Ishikawa (cell line): ENCODE data around the gene WSCD2.

Source experiments
- CEBPB ChIP-seq: IDR thresholded peaks from 2 replicates; pipeline ENCODE4 v1.6.1; 2012
- CREB1 ChIP-seq: IDR thresholded peaks from 2 replicates; pipeline ENCODE4 v1.6.1; 2012; ENCODE audit warnings: low read depth
- EP300 ChIP-seq: IDR thresholded peaks from 2 replicates; pipeline ENCODE4 v1.6.1; 2012; ENCODE audit warnings: borderline replicate concordance
- FOXM1 ChIP-seq: IDR thresholded peaks from 2 replicates; pipeline ENCODE4 v1.6.1; 2012; ENCODE audit warnings: low read depth, borderline replicate concordance
- NFIC ChIP-seq: IDR thresholded peaks from 2 replicates; pipeline ENCODE4 v1.6.1; 2012
- RAD21 ChIP-seq: IDR thresholded peaks from 2 replicates; pipeline ENCODE4 v1.6.1; 2012; ENCODE audit warnings: low read depth
- TAF1 ChIP-seq: IDR thresholded peaks from 2 replicates; pipeline ENCODE4 v1.6.1; 2012; ENCODE audit warnings: low read depth, mild to moderate bottlenecking
- TCF12 ChIP-seq: IDR thresholded peaks from 2 replicates; pipeline ENCODE4 v1.6.1; 2012; ENCODE audit warnings: low read depth
- TEAD4 ChIP-seq: IDR thresholded peaks from 2 replicates; pipeline ENCODE4 v1.6.1; 2012
- YY1 ChIP-seq: IDR thresholded peaks from 2 replicates; pipeline ENCODE4 v1.6.1; 2012; ENCODE audit warnings: low read depth
- ZBTB7A ChIP-seq: IDR thresholded peaks from 2 replicates; pipeline ENCODE4 v1.6.1; 2012; ENCODE audit warnings: low read depth
- TF ChIP-seq, protein P1 (sequence below): IDR thresholded peaks from 2 replicates; pipeline ENCODE4 v1.6.1; 2012
- TF ChIP-seq, protein P2 (sequence below): IDR thresholded peaks from 2 replicates; pipeline ENCODE4 v1.6.1; 2012
- TF ChIP-seq, protein P3 (sequence below): IDR thresholded peaks from 2 replicates; pipeline ENCODE4 v1.6.1; 2012; ENCODE audit warnings: low read depth, mild to moderate bottlenecking

Gene WSCD2

DNA sequence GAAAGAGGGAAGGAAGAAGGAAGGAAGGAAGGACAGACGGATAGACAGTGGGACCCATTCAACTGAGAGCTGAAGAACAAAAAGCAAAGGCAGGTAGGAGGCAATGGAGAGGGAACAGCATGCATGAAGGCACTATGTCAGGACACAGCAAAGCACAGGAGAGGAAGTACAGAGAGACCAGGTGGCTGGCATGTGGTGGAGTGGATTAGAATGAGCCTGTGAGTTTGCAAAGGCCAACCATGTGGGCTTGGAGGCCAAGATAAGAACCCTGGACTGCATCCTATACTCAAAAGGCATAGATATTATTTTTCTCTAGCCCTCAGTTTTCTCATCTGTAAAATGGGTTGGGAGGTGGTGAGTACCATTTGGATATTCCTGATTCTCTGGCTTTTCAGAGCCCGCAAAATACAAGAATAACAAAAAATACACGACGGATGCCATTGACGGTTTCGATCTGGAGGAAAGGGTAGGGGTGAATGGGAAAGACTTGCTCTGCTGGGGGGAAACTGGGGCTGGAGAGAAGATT lies 102.9 kb downstream of the WSCD2 start:
- TF ChIP-seq, protein P1, sequence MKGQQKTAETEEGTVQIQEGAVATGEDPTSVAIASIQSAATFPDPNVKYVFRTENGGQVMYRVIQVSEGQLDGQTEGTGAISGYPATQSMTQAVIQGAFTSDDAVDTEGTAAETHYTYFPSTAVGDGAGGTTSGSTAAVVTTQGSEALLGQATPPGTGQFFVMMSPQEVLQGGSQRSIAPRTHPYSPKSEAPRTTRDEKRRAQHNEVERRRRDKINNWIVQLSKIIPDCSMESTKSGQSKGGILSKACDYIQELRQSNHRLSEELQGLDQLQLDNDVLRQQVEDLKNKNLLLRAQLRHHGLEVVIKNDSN = no peak
- TF ChIP-seq, protein P2, sequence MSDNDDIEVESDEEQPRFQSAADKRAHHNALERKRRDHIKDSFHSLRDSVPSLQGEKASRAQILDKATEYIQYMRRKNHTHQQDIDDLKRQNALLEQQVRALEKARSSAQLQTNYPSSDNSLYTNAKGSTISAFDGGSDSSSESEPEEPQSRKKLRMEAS = no peak
- TF ChIP-seq TAF1 (no peak), EP300 (no peak), NFIC (no peak), RAD21 (no peak), ZBTB7A (no peak), CEBPB (no peak), CREB1 (no peak), TCF12 (no peak), YY1 (no peak), TEAD4 (no peak), FOXM1 (no peak)
- TF ChIP-seq, protein P3, sequence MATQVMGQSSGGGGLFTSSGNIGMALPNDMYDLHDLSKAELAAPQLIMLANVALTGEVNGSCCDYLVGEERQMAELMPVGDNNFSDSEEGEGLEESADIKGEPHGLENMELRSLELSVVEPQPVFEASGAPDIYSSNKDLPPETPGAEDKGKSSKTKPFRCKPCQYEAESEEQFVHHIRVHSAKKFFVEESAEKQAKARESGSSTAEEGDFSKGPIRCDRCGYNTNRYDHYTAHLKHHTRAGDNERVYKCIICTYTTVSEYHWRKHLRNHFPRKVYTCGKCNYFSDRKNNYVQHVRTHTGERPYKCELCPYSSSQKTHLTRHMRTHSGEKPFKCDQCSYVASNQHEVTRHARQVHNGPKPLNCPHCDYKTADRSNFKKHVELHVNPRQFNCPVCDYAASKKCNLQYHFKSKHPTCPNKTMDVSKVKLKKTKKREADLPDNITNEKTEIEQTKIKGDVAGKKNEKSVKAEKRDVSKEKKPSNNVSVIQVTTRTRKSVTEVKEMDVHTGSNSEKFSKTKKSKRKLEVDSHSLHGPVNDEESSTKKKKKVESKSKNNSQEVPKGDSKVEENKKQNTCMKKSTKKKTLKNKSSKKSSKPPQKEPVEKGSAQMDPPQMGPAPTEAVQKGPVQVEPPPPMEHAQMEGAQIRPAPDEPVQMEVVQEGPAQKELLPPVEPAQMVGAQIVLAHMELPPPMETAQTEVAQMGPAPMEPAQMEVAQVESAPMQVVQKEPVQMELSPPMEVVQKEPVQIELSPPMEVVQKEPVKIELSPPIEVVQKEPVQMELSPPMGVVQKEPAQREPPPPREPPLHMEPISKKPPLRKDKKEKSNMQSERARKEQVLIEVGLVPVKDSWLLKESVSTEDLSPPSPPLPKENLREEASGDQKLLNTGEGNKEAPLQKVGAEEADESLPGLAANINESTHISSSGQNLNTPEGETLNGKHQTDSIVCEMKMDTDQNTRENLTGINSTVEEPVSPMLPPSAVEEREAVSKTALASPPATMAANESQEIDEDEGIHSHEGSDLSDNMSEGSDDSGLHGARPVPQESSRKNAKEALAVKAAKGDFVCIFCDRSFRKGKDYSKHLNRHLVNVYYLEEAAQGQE = no peak

DNA sequence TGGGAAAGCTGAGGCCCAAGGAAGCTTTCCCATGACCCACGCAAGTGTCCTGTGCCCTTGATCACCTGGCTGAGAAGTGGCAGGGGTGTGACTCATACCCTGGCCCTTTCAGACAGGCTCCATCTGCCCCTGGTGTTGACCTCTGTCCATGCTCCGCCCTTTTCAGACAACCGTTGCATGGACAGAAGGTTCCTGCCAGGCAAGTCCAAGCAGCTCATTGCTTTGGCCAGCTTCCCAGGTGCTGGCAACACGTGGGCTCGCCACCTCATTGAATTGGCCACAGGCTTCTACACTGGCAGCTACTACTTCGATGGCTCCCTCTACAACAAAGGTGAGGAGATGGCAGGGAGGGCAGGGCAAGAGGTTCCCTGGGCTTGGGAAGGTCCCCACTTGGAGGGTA lies 103.5 kb downstream of the WSCD2 start:
- TF ChIP-seq RAD21 (no peak), ZBTB7A (no peak), CEBPB (no peak), TCF12 (no peak)
- TF ChIP-seq, protein P1 = no peak
- TF ChIP-seq, protein P3 = no peak

DNA sequence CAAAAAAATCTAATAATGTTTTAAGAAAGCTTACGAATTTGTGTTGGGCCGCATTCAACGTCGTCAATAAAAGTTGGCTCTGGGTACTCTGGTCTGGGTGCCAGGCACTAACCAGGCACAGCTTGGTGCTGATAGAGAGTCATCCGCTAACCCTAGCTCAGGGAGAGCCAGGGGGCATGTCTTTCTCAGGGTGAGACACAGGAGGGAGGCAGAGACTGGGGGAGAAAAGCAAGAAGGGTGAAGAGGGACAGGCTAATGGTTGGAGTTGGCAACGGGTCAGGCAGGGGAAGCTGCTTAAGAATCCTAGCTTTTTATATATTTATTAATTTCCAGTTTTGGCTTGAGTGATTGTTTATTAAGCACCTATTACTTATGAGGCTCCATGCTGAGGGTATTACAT lies 105.1 kb downstream of the WSCD2 start:
- TF ChIP-seq RAD21 = peak; percentile 29; the same call in 1 of the 2 replicates
- TF ChIP-seq NFIC = no peak

DNA sequence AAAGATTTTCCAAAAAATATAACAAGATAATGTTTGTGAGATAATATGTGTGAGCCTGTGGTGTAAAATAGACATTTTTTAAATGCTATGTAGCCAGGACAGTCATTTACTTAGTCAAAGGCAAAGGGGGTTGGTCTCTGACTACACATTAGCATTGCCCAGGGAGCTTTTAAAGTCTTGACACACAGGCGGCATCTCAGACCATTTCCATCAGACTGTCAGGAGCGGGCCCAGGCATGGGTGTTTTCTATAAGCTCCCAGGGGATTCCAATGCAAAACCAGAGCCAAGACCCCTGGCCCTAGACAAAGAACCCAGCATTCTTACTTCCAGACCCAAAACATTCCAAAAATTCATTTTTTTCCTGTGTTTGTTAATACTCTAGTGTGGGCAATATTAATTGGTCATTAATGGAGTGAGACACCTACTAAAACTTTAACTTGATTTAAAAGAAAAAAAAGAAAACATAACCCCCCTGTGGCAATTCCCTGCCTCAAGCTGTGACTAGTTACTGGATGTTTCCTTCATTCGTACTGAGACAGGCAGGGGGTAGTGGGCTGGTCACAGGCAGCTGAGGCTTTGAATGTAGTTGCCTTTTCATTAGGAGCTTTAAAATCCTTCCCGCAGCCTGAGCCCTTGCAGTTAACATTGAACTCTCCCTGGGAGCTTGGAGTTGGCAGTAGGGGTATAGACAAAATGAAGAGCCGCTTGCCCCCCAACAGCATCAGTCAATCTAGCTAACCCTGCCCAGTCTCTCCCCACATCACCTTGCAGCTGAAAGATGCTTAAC lies 106.3 kb downstream of the WSCD2 start:
- TF ChIP-seq, protein P2 = no peak
- TF ChIP-seq, protein P1 = no peak
- no peak for TF ChIP-seq TCF12
- no peak for TF ChIP-seq ZBTB7A
- TF ChIP-seq, protein P3 = no peak
- TF ChIP-seq RAD21 = no peak
- no peak for TF ChIP-seq NFIC
- TF ChIP-seq TEAD4 = no peak
- no peak for TF ChIP-seq TAF1
- no peak for TF ChIP-seq CEBPB

DNA sequence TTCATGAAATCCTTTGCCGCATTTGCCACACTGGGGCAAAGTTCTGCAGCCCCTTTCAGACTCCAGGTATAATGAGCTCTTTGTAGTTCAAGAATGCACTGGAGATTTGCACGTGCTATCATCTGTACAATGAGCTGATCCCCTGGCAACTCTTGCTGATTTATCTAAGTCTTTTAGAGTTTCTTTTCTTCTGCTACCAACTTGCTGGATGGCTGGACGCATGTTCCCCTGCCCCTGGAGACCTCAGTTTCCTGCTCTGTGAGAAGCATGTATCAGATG lies 106.8 kb downstream of the WSCD2 start:
- TF ChIP-seq, protein P3 = no peak
- TF ChIP-seq YY1 = no peak
- TF ChIP-seq, protein P1 = no peak
- TF ChIP-seq, protein P2 = no peak
